Activated T-cell treated with anti-CD3 and anti-CD28 coated beads, Interleukin-2, amount 50 U/mL, for 4 hours (primary cell): ENCODE results near the gene RARS1. TPM values are rescaled to one million over a fixed set of nuclear protein-coding genes. Genes with fewer than 3 reads are reported as not detected.

Experiments used
- ATAC-seq, 2 donors: fragments of 200-7000 bp; cut with Tn5 transposase; one replicate each; pipeline ENCODE4 v1.10.0; 2021
- DNase-seq: peaks from one replicate; pipeline ENCODE4 v3.0.0-alpha.2; 2020
- H3K27me3 Mint-ChIP-seq: one replicate; pipeline ENCODE4 v1.8.0; 2021; ENCODE audit warnings: low read depth, mixed read lengths
- H3K36me3 Mint-ChIP-seq: one replicate; pipeline ENCODE4 v1.8.0; 2022; ENCODE audit warnings: mixed read lengths; ENCODE audit not compliant: insufficient read depth
- H3K4me1 Mint-ChIP-seq: one replicate; pipeline ENCODE4 v1.8.0; 2021; ENCODE audit warnings: low read depth, mixed read lengths
- H3K4me3 Mint-ChIP-seq: one replicate; pipeline ENCODE4 v1.8.0; 2021; ENCODE audit warnings: mild to moderate bottlenecking, moderate library complexity, mixed read lengths
- H3K9me3 Mint-ChIP-seq: one replicate; pipeline ENCODE4 v1.8.0; 2021; ENCODE audit warnings: mixed read lengths
- total RNA-seq, 3 donors: library from RNA; stranded (reverse); gene quantifications; one replicate each; pipeline ENCODE4 v1.2.1, GENCODE V29; 2021

RARS1 gene
- total RNA-seq, result 100 to 1,000 TPM; 160 to 183 (median 168) TPM

DNA sequence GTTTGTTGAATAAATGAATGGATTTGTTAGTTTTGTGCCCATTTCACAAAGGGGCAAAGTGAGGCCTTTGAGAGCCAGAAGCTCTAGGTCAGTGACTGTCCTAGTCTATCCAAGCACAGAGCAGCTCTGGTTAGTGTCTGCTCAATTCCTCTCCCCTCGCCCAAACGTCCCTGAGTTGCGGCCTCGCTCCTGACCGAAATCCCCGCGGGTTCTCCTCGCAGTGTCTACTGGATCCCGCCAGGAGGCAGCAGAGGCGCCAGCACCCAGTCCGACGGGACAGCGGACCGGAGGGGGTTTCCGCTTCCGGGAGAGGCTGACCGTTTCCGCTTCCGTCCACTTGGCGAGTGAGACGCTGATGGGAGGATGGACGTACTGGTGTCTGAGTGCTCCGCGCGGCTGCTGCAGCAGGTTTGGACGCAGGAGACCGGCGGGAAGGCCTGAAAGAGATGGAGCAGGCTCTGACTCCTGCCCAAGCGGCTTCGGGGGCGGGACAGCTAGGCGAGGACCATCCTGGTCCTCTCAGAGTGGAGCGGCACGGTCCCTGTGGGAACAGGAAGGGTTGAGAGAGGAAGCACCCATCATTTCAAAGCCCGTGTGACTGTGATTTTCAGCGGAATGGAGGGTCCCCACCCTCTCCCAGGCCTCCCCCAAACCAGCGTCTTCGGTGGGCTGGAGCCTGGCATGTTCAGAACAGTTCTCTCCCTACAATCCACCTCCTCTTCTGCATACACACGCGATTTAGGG is at the start of gene RARS1:
Gene RARS1, plus strand, starts transcription at position 336 of the 744 bp plus-strand sequence. Its CDS starts 28 bp downstream, at position 364.
- ATAC-seq, result peak; percentile 88 to 91
- Mint-ChIP-seq H3K36me3 (peaks cover 18% of the 10 kb centered on the region), H3K4me1 (peaks cover 31% of the 10 kb centered on the region), H3K9me3 (no peaks in the 10 kb centered on the region), H3K27me3 (no peaks in the 10 kb centered on the region), H3K4me3 (peak within 1 kb of the TSS; percentile 100)
- DNase-seq, result peak; percentile 81

DNA sequence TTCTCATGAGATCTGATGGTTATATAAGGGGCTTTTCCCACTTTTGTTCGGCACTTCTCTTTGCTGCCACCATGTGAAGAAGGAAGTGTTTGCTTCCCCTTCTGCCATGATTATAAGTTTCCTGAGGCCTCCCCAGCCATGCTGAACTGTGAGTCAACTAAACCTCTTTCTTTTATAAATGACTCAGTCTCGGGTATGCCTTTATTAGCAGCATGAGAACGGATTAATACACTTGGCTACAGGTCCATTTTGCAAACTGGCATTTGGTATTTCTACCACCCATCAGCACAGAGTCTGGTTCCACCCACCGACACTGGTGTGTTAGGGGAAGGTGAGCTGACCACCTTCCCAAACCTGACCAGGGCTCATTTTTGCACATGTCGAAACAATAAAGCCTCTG is 47.9 kb upstream of the RARS1 start:
- DNase-seq, result no peak
- no peak overlapping the region for H3K4me3 Mint-ChIP-seq
- H3K36me3 Mint-ChIP-seq, result no peaks in the 10 kb centered on the region
- no peaks in the 10 kb centered on the region for H3K4me1 Mint-ChIP-seq
- ATAC-seq, result no peak
- H3K27me3 Mint-ChIP-seq, result peaks cover under 1% of the 10 kb centered on the region
- H3K9me3 Mint-ChIP-seq, result no peaks in the 10 kb centered on the region

DNA sequence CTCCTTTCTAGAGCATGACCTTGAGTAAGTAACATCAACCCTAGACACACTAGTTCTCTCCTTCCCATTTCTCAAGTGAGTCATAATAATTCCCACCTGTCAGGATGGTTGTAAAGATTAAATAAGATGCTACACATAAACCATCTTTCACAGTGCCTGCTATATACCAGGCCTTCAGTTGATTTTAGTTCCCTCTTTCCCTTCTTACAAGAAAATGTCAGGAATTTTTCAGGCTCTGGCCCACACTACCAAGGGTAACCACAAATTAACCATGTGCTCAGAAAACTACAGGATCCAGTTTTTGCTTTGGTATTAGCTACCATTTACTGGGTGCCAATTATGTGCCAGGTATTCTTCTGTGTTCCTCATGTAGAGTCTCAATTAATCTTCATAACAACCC is 42.7 kb upstream of the RARS1 start:
- Mint-ChIP-seq H3K4me3 (no peak overlapping the region), H3K27me3 (no peaks in the 10 kb centered on the region), H3K4me1 (no peaks in the 10 kb centered on the region), H3K9me3 (no peaks in the 10 kb centered on the region), H3K36me3 (no peaks in the 10 kb centered on the region)
- DNase-seq (no peak), ATAC-seq (no peak)

- Mint-ChIP-seq H3K36me3 (no peaks in the 10 kb centered on the region), H3K4me3 (no peak overlapping the region), H3K9me3 (no peaks in the 10 kb centered on the region), H3K27me3 (no peaks in the 10 kb centered on the region), H3K4me1 (no peaks in the 10 kb centered on the region)
- no peak for ATAC-seq
- no peak for DNase-seq
Measured at GRCh38 chr5:168443950-168444700, 42.1 kb upstream of the RARS1 start.

GRCh38 chr5:168446983-168447619 is 39.2 kb upstream of the RARS1 start:
- Mint-ChIP-seq H3K4me3 (no peak overlapping the region), H3K4me1 (no peaks in the 10 kb centered on the region), H3K27me3 (no peaks in the 10 kb centered on the region), H3K9me3 (no peaks in the 10 kb centered on the region), H3K36me3 (no peaks in the 10 kb centered on the region)
- no peak for DNase-seq
- ATAC-seq, result no peak

GRCh38 chr5:168447808-168448207 is 38.5 kb upstream of the RARS1 start:
- Mint-ChIP-seq H3K9me3 (no peaks in the 10 kb centered on the region), H3K27me3 (no peaks in the 10 kb centered on the region), H3K4me3 (no peak overlapping the region), H3K4me1 (no peaks in the 10 kb centered on the region), H3K36me3 (no peaks in the 10 kb centered on the region)
- DNase-seq (no peak), ATAC-seq (no peak)

DNA sequence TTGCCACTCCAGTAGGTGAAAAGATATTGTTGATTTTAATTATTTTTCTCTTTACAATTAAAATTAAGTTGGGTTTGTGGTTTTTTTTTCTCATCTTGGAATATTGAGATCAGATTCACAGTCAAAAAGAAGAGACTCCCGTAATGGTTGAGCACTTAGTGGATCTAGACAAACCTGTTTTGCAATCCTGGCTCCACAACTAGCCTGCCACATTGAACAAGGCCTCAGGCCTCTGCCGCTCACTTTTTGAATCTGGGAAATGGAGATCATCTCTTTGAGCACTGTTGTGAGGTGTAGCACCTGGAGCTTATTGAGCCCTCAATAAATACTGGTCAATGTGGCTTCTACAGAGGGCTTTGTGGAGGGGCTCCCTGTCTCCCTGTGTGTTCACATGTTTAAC is 37.1 kb upstream of the RARS1 start:
- Mint-ChIP-seq H3K4me3 (no peak overlapping the region), H3K4me1 (no peaks in the 10 kb centered on the region), H3K9me3 (no peaks in the 10 kb centered on the region), H3K36me3 (no peaks in the 10 kb centered on the region), H3K27me3 (no peaks in the 10 kb centered on the region)
- no peak for DNase-seq
- no peak for ATAC-seq

DNA sequence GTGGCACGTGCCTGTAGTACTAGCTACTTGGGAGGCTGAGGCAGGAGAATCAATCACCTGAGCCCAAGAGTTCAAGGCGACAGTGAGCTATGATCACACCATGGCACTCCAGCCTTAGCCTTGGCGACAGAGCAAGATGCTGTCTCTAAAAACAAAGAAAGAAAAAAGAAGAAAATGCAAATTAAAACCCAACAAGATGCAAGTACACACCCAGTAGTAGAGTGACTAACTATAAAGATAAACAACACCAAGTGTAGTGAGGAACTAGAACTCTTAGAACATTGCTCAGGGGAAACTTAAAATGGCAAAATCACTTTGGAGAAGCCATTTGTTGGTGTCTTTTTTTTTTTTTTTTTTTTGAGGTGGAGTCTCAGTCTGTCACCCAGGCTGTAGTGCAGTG is 34.7 kb upstream of the RARS1 start:
- H3K4me1 Mint-ChIP-seq, result no peaks in the 10 kb centered on the region
- DNase-seq (no peak), ATAC-seq (no peak)
- no peaks in the 10 kb centered on the region for H3K27me3 Mint-ChIP-seq
- no peaks in the 10 kb centered on the region for H3K36me3 Mint-ChIP-seq
- no peak overlapping the region for H3K4me3 Mint-ChIP-seq
- no peaks in the 10 kb centered on the region for H3K9me3 Mint-ChIP-seq

DNA sequence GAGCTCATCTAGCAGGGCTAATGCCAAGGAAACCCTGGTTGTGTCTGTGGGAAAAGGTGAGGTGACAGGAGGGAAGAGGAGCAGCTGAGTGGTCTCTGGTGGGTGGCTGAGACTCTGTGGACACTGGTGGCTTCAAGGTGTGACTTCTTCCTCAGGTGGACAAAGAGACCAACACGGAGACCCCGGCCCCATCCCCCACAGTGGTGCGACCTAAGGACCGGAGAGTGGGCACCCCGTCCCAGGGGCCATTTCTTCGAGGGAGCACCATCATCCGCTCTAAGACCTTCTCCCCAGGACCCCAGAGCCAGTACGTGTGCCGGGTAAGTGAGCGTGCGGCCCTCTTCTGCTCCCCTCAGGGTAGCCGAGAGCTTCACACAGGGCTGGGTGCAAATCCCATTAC is 31.1 kb upstream of the RARS1 start:
- DNase-seq (no peak), ATAC-seq (no peak)
- Mint-ChIP-seq H3K27me3 (no peaks in the 10 kb centered on the region), H3K36me3 (no peaks in the 10 kb centered on the region), H3K4me3 (no peak overlapping the region), H3K9me3 (no peaks in the 10 kb centered on the region), H3K4me1 (no peaks in the 10 kb centered on the region)

- Mint-ChIP-seq H3K4me1 (no peaks in the 10 kb centered on the region), H3K9me3 (no peaks in the 10 kb centered on the region), H3K36me3 (no peaks in the 10 kb centered on the region), H3K27me3 (no peaks in the 10 kb centered on the region), H3K4me3 (no peak overlapping the region)
- DNase-seq (no peak), ATAC-seq (no peak)
Measured at GRCh38 chr5:168457542-168457941, 28.7 kb upstream of the RARS1 start.

GRCh38 chr5:168460606-168461005 is 25.7 kb upstream of the RARS1 start:
- Mint-ChIP-seq H3K27me3 (no peaks in the 10 kb centered on the region), H3K4me3 (no peak overlapping the region), H3K4me1 (no peaks in the 10 kb centered on the region), H3K9me3 (no peaks in the 10 kb centered on the region), H3K36me3 (no peaks in the 10 kb centered on the region)
- no peak for ATAC-seq
- DNase-seq, result no peak

DNA sequence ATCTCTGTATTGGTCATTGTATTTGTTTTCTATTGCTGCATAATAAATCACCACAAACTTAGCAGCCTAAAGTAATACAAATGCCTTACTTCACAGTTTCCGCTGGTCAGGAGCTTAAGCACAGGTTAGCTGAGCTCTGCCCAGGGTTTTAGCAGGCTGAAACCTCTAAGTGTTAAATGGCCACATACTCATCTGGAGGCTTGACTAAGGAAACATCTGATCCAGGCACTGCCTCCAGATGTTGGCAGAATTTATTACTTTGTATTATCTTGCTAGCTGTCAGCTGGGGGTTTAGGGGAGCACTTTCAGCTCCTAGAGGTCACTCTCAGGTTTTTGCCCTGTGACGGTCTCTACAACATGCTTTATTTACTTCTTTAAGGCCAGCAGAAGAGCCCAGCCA is 23.2 kb upstream of the RARS1 start:
- Mint-ChIP-seq H3K4me1 (no peaks in the 10 kb centered on the region), H3K9me3 (no peaks in the 10 kb centered on the region), H3K4me3 (no peak overlapping the region), H3K27me3 (no peaks in the 10 kb centered on the region), H3K36me3 (no peaks in the 10 kb centered on the region)
- no peak for DNase-seq
- ATAC-seq, result no peak

GRCh38 chr5:168464214-168464613 is 22.1 kb upstream of the RARS1 start:
- DNase-seq (no peak), ATAC-seq (no peak)
- no peaks in the 10 kb centered on the region for H3K9me3 Mint-ChIP-seq
- H3K36me3 Mint-ChIP-seq, result no peaks in the 10 kb centered on the region
- H3K4me1 Mint-ChIP-seq, result no peaks in the 10 kb centered on the region
- no peaks in the 10 kb centered on the region for H3K27me3 Mint-ChIP-seq
- H3K4me3 Mint-ChIP-seq, result no peak overlapping the region

DNA sequence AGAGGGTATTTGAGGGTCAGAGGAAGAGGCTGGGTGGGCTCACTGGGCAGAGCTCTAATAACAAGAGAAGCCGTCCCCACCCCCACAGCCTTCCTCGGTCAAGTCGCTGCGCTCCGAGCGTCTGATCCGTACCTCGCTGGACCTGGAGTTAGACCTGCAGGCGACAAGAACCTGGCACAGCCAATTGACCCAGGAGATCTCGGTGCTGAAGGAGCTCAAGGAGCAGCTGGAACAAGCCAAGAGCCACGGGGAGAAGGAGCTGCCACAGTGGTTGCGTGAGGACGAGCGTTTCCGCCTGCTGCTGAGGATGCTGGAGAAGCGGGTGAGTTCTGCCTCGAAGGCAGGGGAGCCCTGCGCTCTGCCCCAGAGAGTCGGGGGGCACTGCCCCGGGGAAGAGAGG is 21.6 kb upstream of the RARS1 start:
- Mint-ChIP-seq H3K9me3 (no peaks in the 10 kb centered on the region), H3K4me1 (no peaks in the 10 kb centered on the region), H3K27me3 (no peaks in the 10 kb centered on the region), H3K4me3 (no peak overlapping the region), H3K36me3 (no peaks in the 10 kb centered on the region)
- no peak for ATAC-seq
- DNase-seq, result no peak
